Panc1 (cell line): Measurements from ENCODE around the gene ICAM2.

ENCODE experiments used
- CTCF ChIP-seq: fragments of 450-650 bp; IDR thresholded peaks from 2 replicates; pipeline ENCODE4 v1.5.1; 2017; ENCODE audit warnings: mild to moderate bottlenecking
- POLR2AphosphoS5 ChIP-seq: IDR thresholded peaks from 2 replicates; pipeline ENCODE4 v1.6.1; 2012; ENCODE audit warnings: mild to moderate bottlenecking, low read depth, low read length, moderate library complexity
- SIN3A ChIP-seq: IDR thresholded peaks from 2 replicates; pipeline ENCODE4 v1.6.1; 2012; ENCODE audit warnings: low read depth, mild to moderate bottlenecking, low read length, moderate library complexity, borderline replicate concordance; ENCODE audit not compliant: insufficient read depth
- TCF7L2 ChIP-seq: IDR thresholded peaks from 2 replicates; pipeline ENCODE4 v1.6.1; 2011; ENCODE audit warnings: mild to moderate bottlenecking, low read depth, low read length, inconsistent platforms

- TF ChIP-seq CTCF, result no peak
- TF ChIP-seq SIN3A, result no peak
- no peak for TF ChIP-seq POLR2AphosphoS5
- no peak for TF ChIP-seq TCF7L2
Measured at GRCh38 chr17:64055183-64056142, 35.0 kb upstream of the ICAM2 start.
